ENCODE results near the gene TMPRSS4.

The TMPRSS4 gene

DNA sequence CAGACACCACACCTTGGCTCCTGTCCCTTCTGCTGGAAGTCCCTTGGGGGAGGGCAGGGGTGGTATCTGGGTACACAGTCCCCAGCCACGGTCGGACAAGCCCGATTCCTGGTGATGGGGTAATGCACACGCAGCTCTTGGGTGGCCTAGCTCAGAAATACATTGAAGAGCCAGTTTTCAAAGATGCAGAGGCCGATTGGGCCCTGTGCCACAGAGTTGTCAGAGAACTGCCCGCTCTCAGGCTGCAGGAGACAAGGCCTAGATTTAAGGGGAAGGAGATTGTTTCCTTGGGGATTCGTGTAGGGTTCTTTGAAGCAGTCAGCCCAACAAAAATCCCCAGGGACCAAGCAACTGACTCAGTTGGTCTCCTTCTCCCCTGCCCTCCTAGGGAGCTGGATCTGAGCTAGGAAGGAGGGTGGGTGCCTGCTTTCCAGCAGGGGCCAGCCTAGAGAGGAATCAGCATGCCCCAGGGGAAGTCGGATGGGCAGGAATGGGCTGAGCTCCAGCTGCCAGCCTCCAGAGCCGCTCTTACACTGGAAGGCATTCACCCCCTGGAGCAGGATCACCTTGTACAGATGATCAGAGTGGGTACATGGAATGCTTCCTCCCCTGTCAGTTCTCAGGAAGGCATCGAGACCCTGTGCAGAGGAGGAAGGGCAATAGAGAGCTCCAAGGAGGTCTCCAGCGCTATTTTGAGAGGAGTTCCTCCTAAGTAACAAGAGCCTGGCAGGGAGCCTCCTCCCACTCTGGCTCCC is 79.1 kb downstream of the TMPRSS4 start:
- no peak for DNase-seq (ENCODE audit: low read depth)

DNA sequence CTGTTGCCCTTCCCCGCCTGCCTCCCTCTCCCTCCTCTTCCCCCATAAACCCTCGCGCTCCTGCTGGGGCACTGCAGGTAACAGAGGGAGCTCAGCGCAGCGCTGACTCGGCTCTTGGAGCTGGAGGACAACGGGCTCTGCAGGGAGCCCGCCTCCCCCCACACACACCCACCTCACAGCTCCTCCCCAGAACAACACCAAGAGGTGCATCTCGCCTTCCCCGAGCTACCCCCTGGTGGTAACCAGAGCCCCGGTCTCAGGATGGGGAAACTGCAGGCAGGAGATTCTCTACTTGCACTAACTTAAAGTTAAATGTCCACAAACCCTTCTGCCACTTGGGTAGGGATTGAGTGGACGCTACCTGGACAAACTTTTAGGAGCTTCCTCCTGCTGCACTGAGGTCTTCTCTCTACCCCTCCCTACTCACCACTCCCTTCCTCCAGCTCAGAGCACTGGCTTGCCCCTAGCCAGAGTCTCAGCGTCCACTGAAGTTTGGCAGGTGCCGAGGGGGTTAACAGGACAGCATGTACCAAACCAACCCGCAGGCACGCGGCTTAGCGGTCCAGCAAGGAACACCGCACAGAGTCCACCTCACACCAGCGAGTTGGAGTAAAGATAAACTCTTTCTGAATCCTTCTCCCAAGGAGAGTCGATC is 79.8 kb downstream of the TMPRSS4 start:
- no peak for DNase-seq (ENCODE audit: low read depth)

- no peak for DNase-seq (ENCODE audit: low read depth)
These were observed 80.5 kb downstream of the TMPRSS4 start for GRCh38 chr11:118157186-118157895.

GRCh38 chr11:118161786-118162185 is 84.9 kb downstream of the TMPRSS4 start:
- no peak for DNase-seq (ENCODE audit: low read depth)

- DNase-seq (ENCODE audit: low read depth) = no peak
These were observed 86.0 kb downstream of the TMPRSS4 start for GRCh38 chr11:118162846-118163245.

DNA sequence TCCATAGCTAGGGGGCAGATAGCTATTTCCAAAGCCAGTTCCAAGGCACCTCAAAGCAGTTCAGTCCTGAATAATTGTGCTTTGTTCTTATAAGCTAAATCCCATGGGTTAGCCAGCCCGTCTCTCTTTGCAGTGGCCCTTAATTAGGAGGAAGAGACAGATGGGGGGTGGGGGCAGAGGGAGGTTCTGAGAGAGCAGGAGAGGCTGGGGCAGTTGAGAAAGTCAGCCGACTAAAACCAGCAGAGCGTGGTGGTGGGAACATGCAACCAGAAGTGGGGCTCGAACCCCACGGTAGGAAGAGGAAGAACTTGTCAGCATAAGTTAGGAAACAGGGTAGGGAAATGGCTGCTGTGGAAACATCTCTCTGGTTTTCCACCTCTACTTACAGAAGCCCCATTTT is 86.6 kb downstream of the TMPRSS4 start:
- DNase-seq (ENCODE audit: low read depth) = no peak

DNA sequence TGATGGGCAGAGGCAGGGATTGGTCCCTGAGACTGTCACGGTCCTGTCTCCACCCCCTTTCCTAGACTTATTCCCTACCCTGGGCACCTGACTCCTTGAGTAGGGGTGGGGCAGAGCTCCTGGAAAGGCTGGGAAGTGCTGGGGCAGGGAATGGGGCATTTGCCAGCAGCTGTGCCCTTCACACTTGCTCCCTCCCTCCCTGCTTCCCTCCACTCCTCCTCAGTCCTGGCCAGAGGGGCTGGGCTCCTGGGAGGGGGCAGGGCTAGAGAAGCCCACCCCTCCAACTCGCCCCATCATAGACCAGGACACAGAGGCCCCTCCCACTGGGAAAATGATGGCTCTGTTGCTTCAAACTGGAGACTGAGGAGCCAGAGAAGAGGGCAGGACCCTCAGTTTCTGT is 88.0 kb downstream of the TMPRSS4 start:
- DNase-seq (ENCODE audit: low read depth) = no peak

- no peak for DNase-seq (ENCODE audit: low read depth)
These were observed 89.8 kb downstream of the TMPRSS4 start for GRCh38 chr11:118166641-118167040.

DNA sequence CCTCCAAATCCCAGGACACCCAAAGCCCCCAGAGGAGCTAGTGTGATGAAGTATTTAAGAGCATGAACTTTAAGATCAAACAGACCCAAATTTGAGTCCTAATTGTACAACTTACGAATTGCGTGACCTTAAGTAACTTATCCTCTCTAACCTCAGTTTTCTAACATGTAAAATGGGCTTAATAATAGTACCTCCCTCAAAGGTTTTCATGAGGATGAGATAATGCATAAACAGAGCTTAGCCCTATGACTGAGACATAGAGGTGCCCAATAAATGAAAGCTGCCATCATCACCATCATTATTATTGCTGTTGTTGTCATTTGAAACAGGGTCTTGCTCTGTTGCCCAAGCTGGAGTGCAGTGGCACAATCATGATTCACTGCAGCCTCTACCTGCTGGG is 90.4 kb downstream of the TMPRSS4 start:
- no peak for DNase-seq (ENCODE audit: low read depth)

DNA sequence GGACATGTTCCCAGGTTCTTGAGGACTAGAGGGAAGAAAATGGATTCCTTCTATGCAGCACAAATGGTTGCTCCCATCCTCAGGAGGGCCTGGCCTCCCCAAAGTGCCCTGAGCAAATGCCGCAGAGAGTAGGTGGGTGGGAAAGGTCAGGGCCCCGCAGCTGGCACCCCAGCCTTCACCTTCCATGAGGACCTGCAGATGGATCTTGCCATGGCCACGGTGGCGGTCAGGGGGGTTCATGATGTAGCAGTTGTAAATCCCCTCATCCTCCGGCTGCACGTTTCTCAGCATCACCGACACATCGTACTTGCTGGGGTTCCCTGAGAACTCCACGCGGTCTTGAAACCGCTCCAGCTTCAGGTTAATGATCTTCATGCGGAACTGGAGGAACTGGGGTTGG is 91.0 kb downstream of the TMPRSS4 start:
- DNase-seq (ENCODE audit: low read depth) = no peak

GRCh38 chr11:118168316-118168715 is 91.4 kb downstream of the TMPRSS4 start:
- DNase-seq (ENCODE audit: low read depth) = no peak

DNA sequence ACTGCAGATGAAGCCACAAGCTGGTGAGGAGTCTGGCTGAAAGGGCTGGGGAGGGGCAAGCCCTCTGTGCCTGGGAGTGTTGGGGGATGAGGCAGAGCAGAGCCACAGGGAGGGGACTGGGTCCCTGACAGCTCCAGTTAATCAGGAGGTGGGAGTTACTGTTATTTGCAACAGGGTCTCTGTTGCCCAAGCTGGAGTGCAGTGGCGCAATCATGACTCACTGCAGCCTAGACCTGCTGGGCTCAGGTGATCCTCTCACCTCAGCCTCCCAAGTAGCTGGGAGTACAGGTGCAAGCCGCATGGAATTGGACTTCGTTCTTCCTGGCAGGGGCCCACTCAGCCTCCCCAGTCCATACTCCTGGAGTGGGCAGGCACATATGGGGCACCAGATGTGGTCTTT is 91.9 kb downstream of the TMPRSS4 start:
- DNase-seq (ENCODE audit: low read depth) = no peak

DNA sequence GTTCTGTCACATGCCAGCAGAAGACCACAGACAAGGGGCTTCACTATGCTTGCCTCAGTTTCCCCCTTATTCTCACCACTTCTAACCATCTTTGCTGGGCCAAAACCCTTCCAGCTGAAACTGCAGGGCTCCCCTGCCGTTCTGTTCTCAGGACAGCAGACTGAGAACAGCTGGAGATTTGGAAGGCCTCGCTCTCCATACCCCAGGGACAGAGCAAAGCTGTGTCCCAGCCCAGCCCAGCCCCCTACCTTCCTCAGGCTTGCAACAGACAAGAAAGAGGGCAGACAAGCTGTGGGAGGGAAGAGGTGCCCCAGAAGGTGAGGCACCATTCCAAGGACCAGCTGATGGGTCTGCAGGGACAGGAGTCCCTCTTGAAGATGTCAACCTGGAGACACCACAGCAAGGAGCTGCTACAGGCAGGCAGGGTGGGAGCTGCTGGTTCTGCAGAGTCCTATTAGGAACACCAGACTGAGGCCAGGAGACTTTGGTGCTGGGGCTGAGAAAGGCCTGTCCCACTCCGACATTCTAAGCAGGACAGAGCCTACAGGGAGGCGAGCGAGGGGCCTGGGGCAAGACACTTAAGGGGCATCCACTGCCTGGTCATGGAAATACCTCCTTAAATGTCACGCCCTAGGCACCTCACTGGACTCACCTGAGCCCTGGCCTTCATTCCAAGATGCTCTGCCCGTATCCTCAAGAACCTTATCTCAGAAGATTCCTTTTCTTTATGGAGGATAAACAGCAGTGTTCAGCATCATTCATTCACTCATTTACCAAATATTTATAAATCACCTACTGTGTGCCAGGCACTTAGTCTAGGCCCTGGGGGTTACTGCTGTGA is 92.6 kb downstream of the TMPRSS4 start:
- DNase-seq (ENCODE audit: low read depth) = no peak

GRCh38 chr11:118170231-118170630 is 93.4 kb downstream of the TMPRSS4 start:
- no peak for DNase-seq (ENCODE audit: low read depth)

GRCh38 chr11:118170882-118171268 is 94.0 kb downstream of the TMPRSS4 start:
- DNase-seq (ENCODE audit: low read depth) = no peak
